ENCODE measurements around the gene BMP7.

DNA sequence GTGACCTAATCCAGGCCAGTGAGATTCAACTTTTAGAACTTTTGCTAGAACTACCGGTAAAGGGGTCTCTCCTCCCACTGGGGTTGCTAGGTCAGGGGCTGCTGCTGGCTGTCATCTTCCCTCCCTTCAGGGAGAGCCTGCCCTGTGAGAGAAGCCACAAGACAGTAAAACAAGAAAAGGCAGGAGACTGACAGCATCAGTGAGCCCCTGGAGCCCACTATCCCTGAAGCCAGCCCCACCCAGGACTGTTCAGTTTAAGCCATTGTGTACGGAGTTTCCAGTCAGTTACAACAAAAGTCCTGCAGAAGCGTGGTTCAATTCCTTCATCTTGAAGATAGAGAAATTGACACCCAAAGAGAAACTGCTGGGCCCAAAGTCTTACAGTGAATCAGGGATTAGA lies 7.9 kb upstream of the BMP7 start:
- TF ChIP-seq, protein P1, sequence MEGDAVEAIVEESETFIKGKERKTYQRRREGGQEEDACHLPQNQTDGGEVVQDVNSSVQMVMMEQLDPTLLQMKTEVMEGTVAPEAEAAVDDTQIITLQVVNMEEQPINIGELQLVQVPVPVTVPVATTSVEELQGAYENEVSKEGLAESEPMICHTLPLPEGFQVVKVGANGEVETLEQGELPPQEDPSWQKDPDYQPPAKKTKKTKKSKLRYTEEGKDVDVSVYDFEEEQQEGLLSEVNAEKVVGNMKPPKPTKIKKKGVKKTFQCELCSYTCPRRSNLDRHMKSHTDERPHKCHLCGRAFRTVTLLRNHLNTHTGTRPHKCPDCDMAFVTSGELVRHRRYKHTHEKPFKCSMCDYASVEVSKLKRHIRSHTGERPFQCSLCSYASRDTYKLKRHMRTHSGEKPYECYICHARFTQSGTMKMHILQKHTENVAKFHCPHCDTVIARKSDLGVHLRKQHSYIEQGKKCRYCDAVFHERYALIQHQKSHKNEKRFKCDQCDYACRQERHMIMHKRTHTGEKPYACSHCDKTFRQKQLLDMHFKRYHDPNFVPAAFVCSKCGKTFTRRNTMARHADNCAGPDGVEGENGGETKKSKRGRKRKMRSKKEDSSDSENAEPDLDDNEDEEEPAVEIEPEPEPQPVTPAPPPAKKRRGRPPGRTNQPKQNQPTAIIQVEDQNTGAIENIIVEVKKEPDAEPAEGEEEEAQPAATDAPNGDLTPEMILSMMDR (IDR thresholded peaks at IDR 0.05), result no peak
- no peak for TF ChIP-seq POLR2A (IDR thresholded peaks at IDR 0.05)

Data from adrenal gland (tissue), 5 donors.